Measurements from ENCODE around the gene TRIM58. TPM values are rescaled to one million over a fixed set of nuclear protein-coding genes. Genes with fewer than 3 reads are reported as not detected.

TRIM58 gene
- total RNA-seq, 1 experiment from 2014 or later = not detected

- ChIA-PET POLR2A (ENCODE audit: low non-redundant PET) (no interaction called here), CTCF (no interaction called here)
- Histone ChIP-seq H3K9me3 (ENCODE audit: low read depth, low read length, poor library complexity, severe bottlenecking) (no peaks in the 10 kb centered on the region), H3K27me3 (replicated peaks; ENCODE audit: insufficient read depth, low read depth, low read length, poor library complexity) (no peaks in the 10 kb centered on the region), H3K36me3 (ENCODE audit: insufficient read depth, low read length, poor library complexity, severe bottlenecking) (no peaks in the 10 kb centered on the region), H3K4me3 (ENCODE audit: low read depth, low read length, poor library complexity, severe bottlenecking) (no peak within 1 kb of the TSS), H3K4me1 (ENCODE audit: insufficient read depth, low read length, poor library complexity, severe bottlenecking) (no peaks in the 10 kb centered on the region), H3K27ac (ENCODE audit: low read depth, low read length, poor library complexity, severe bottlenecking) (no peak within 1 kb of the TSS)
- TF ChIP-seq CTCF (conservative IDR thresholded peaks at IDR 0.05; ENCODE audit: low read depth, low read length) = no peak
- no peak for TF ChIP-seq EZH2 (IDR thresholded peaks at IDR 0.05; ENCODE audit: borderline replicate concordance, low read depth, low read length, poor library complexity, severe bottlenecking)
- no TSS peak for BruUV-seq (replicated peaks)
- DNase-seq (ENCODE audit: low spot score) = no peak
- intact Hi-C loops (cut with micrococcal nuclease; ENCODE audit: unreplicated experiment) = no loop called here
These were observed 33.0 kb upstream of the TRIM58 start, which contains the start of gene OR14A16 for GRCh38 chr1:247824023-247824422. TSS of gene OR14A16 (minus strand) at chr1:247824119. CDS start at chr1:247815729, 8,390 bp downstream.

DNA sequence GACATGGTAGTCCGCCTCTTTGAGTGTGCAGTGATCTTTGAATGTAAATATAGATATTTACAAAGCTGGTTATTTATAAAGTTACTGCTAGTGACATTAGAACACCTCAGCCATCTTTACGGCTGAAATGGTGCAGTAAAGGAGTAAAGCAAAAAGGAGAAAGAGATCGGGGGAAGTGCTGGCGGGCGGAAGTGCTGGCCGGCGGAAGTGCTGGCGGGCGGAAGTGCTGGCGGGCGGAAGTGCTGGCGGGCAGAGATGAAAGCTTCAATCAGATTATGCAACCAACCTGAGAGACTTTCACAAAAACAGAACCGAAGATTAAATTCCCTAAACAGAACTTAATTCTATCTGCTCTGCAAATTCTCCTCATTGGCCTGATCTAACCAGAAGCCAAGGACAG lies 31.6 kb upstream of the TRIM58 start:
- TF ChIP-seq CTCF (conservative IDR thresholded peaks at IDR 0.05; ENCODE audit: low read depth, low read length) (no peak), EZH2 (IDR thresholded peaks at IDR 0.05; ENCODE audit: borderline replicate concordance, low read depth, low read length, poor library complexity, severe bottlenecking) (no peak)
- CTCF ChIA-PET = no interaction called here
- POLR2A ChIA-PET (ENCODE audit: low non-redundant PET) = no interaction called here
- Histone ChIP-seq H3K4me1 (ENCODE audit: insufficient read depth, low read length, poor library complexity, severe bottlenecking) (no peaks in the 10 kb centered on the region), H3K27ac (ENCODE audit: low read depth, low read length, poor library complexity, severe bottlenecking) (no peak overlapping the region), H3K9me3 (ENCODE audit: low read depth, low read length, poor library complexity, severe bottlenecking) (no peaks in the 10 kb centered on the region), H3K27me3 (replicated peaks; ENCODE audit: insufficient read depth, low read depth, low read length, poor library complexity) (no peaks in the 10 kb centered on the region), H3K4me3 (ENCODE audit: low read depth, low read length, poor library complexity, severe bottlenecking) (no peak overlapping the region), H3K36me3 (ENCODE audit: insufficient read depth, low read length, poor library complexity, severe bottlenecking) (no peaks in the 10 kb centered on the region)
- intact Hi-C loops (cut with micrococcal nuclease; ENCODE audit: unreplicated experiment) = no loop called here
- DNase-seq (ENCODE audit: low spot score) = no peak
- BruUV-seq (replicated peaks) = no TSS peak

- no peak overlapping the region for H3K4me3 ChIP-seq (ENCODE audit: low read depth, low read length, poor library complexity, severe bottlenecking)
- H3K36me3 ChIP-seq (ENCODE audit: insufficient read depth, low read length, poor library complexity, severe bottlenecking) = no peaks in the 10 kb centered on the region
- ChIA-PET CTCF (no interaction called here), POLR2A (ENCODE audit: low non-redundant PET) (no interaction called here)
- no peaks in the 10 kb centered on the region for H3K4me1 ChIP-seq (ENCODE audit: insufficient read depth, low read length, poor library complexity, severe bottlenecking)
- H3K27me3 ChIP-seq (replicated peaks; ENCODE audit: insufficient read depth, low read depth, low read length, poor library complexity) = no peaks in the 10 kb centered on the region
- TF ChIP-seq EZH2 (IDR thresholded peaks at IDR 0.05; ENCODE audit: borderline replicate concordance, low read depth, low read length, poor library complexity, severe bottlenecking) (no peak), CTCF (conservative IDR thresholded peaks at IDR 0.05; ENCODE audit: low read depth, low read length) (no peak)
- no peak overlapping the region for H3K27ac ChIP-seq (ENCODE audit: low read depth, low read length, poor library complexity, severe bottlenecking)
- intact Hi-C loops (cut with micrococcal nuclease; ENCODE audit: unreplicated experiment) = no loop called here
- no TSS peak for BruUV-seq (replicated peaks)
- no peak for DNase-seq (ENCODE audit: low spot score)
- no peaks in the 10 kb centered on the region for H3K9me3 ChIP-seq (ENCODE audit: low read depth, low read length, poor library complexity, severe bottlenecking)
These were observed 27.3 kb upstream of the TRIM58 start for GRCh38 chr1:247829656-247830055.
